Measurements from ENCODE around the gene SLC11A1.

- TF ChIP-seq GATA2 (IDR thresholded peaks at IDR 0.05; ENCODE audit: low read depth, low read length) (no peak), GATA3 (IDR thresholded peaks at IDR 0.05; ENCODE audit: low read depth, low read length) (no peak)
Observed at GRCh38 chr2:218402911-218403411, 20.9 kb downstream of the SLC11A1 start.

All from SH-SY5Y (cell line).